Measurements from ENCODE around the gene PRIM2.

DNA sequence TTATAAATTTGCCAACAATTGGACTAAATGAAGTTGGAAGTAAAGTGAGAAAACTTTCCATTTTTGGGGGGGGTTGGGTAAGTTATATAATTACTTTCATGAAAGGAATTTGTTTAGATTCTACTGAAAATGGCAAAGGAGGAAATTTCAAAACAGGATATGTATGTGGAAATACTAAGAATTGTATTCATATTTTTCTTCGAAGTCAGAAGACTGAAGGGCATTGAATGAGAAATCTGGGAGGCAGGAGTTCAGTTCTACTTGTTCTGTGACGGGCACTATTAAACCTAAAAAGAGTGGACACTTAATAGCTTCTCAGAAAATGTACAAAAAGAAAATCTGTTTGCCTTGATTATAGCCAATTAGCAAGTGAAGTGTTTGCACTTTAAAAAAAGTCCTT is 114.7 kb downstream of the PRIM2 start:
- TF ChIP-seq, protein P1, sequence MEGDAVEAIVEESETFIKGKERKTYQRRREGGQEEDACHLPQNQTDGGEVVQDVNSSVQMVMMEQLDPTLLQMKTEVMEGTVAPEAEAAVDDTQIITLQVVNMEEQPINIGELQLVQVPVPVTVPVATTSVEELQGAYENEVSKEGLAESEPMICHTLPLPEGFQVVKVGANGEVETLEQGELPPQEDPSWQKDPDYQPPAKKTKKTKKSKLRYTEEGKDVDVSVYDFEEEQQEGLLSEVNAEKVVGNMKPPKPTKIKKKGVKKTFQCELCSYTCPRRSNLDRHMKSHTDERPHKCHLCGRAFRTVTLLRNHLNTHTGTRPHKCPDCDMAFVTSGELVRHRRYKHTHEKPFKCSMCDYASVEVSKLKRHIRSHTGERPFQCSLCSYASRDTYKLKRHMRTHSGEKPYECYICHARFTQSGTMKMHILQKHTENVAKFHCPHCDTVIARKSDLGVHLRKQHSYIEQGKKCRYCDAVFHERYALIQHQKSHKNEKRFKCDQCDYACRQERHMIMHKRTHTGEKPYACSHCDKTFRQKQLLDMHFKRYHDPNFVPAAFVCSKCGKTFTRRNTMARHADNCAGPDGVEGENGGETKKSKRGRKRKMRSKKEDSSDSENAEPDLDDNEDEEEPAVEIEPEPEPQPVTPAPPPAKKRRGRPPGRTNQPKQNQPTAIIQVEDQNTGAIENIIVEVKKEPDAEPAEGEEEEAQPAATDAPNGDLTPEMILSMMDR (IDR thresholded peaks at IDR 0.05; ENCODE audit: low read depth, low read length): no peak
- TF ChIP-seq MAX (IDR thresholded peaks at IDR 0.05; ENCODE audit: low read depth, low read length) (no peak), POLR2A (IDR thresholded peaks at IDR 0.05; ENCODE audit: extremely low read depth, insufficient read length) (no peak), MYC (IDR thresholded peaks at IDR 0.05; ENCODE audit: low read depth, low read length) (no peak)

Data from NB4 (cell line).